GM11168 (cell line): ENCODE measurements around the gene SYNJ1.
"Not testable (repeated sequence)": the region's sequence is repeated elsewhere in the genome, so short reads cannot be mapped to it uniquely, and the experiment has no call there.

ENCODE experiments used
- in situ Hi-C: fragments of 300-500 bp; cut with MboI; formaldehyde crosslinking; loops from one replicate; pipeline ENCODE4 v1.12.0; 2022; ENCODE audit warnings: low sequenced_read_pairs; ENCODE audit not compliant: unreplicated experiment

The SYNJ1 gene

GRCh38 chr21:32727687-32728455 lies at the start of gene SYNJ1:
Gene SYNJ1 (minus strand): TSS chr21:32728013. CDS start chr21:32726895, 1,118 bp downstream.
- in situ Hi-C loops = no loop called here

GRCh38 chr21:32777269-32777668 lies 49.5 kb upstream of the SYNJ1 start:
- in situ Hi-C loops = no loop called here

GRCh38 chr21:32776743-32777142 lies 48.9 kb upstream of the SYNJ1 start:
- in situ Hi-C loops = no loop called here

- in situ Hi-C loops = not testable (repeated sequence)
Measured at GRCh38 chr21:32773048-32773344, 45.2 kb upstream of the SYNJ1 start.

GRCh38 chr21:32772281-32773047 lies 44.7 kb upstream of the SYNJ1 start:
- in situ Hi-C loops = no loop called here

GRCh38 chr21:32770871-32771523 lies 43.2 kb upstream of the SYNJ1 start:
- in situ Hi-C loops = no loop called here

GRCh38 chr21:32768530-32768929 lies 40.7 kb upstream of the SYNJ1 start:
- in situ Hi-C loops = no loop called here

- in situ Hi-C loops = no loop called here
Measured at GRCh38 chr21:32765058-32765457, 37.2 kb upstream of the SYNJ1 start.

GRCh38 chr21:32764186-32764585 lies 36.4 kb upstream of the SYNJ1 start:
- in situ Hi-C loops = no loop called here

- in situ Hi-C loops = no loop called here
Measured at GRCh38 chr21:32757804-32758203, 30.0 kb upstream of the SYNJ1 start.

GRCh38 chr21:32756096-32756495 lies 28.3 kb upstream of the SYNJ1 start:
- in situ Hi-C loops = no loop called here

- in situ Hi-C loops = no loop called here
Measured at GRCh38 chr21:32753818-32754585, 26.2 kb upstream of the SYNJ1 start.

GRCh38 chr21:32750405-32750804 lies 22.6 kb upstream of the SYNJ1 start:
- in situ Hi-C loops = no loop called here

- in situ Hi-C loops = no loop called here
Measured at GRCh38 chr21:32749662-32750061, 21.8 kb upstream of the SYNJ1 start.

GRCh38 chr21:32748529-32748928 lies 20.7 kb upstream of the SYNJ1 start:
- in situ Hi-C loops = no loop called here

- in situ Hi-C loops = no loop called here
Measured at GRCh38 chr21:32747396-32747795, 19.6 kb upstream of the SYNJ1 start.

- in situ Hi-C loops = not testable (repeated sequence)
Measured at GRCh38 chr21:32746711-32747110, 18.9 kb upstream of the SYNJ1 start.

- in situ Hi-C loops = no loop called here
Measured at GRCh38 chr21:32742396-32742795, 14.6 kb upstream of the SYNJ1 start.

- in situ Hi-C loops = no loop called here
Measured at GRCh38 chr21:32741336-32741735, 13.5 kb upstream of the SYNJ1 start.

GRCh38 chr21:32739946-32740345 lies 12.1 kb upstream of the SYNJ1 start:
- in situ Hi-C loops = no loop called here

- in situ Hi-C loops = not testable (repeated sequence)
Measured at GRCh38 chr21:32736083-32736482, 8.3 kb upstream of the SYNJ1 start.
